Subcutaneous adipose tissue (tissue), 4 donors: ENCODE data around the gene SRPRB. TPM values are rescaled to one million over a fixed set of nuclear protein-coding genes. Genes with fewer than 3 reads are reported as not detected.

Source experiments
- CTCF ChIP-seq: fragments of 450-650 bp; IDR thresholded peaks from one replicate; pipeline ENCODE4 v1.5.1; 2016; ENCODE audit warnings: low read depth, mild to moderate bottlenecking, control low read depth, antibody characterized with exemption, moderate library complexity
- total RNA-seq, 4 donors: library from RNA; depleted of rRNA; stranded (reverse); fragments of >200 nt; gene quantifications; one replicate each; pipeline ENCODE4 v1.1.0, GENCODE V29; 2016

Gene SRPRB
- total RNA-seq, 4 donors from 2014 or later: 13.7 to 26.9 (median 23.8) TPM

GRCh38 chr3:133831966-133832801, 26.6 kb downstream of the SRPRB start:
- no peak for TF ChIP-seq CTCF

- TF ChIP-seq CTCF: no peak
These were observed 27.2 kb downstream of the SRPRB start for GRCh38 chr3:133832802-133833144.

- TF ChIP-seq CTCF: no peak
These were observed 27.7 kb downstream of the SRPRB start for GRCh38 chr3:133833267-133833666.

GRCh38 chr3:133833880-133834620, 28.4 kb downstream of the SRPRB start:
- TF ChIP-seq CTCF: no peak

- TF ChIP-seq CTCF: no peak
These were observed 29.2 kb downstream of the SRPRB start for GRCh38 chr3:133834621-133835417.

- no peak for TF ChIP-seq CTCF
These were observed 29.8 kb downstream of the SRPRB start for GRCh38 chr3:133835418-133835743.

- no peak for TF ChIP-seq CTCF
These were observed 30.3 kb downstream of the SRPRB start for GRCh38 chr3:133835961-133836360.
